Measurements from ENCODE around the gene PARD3.

DNA sequence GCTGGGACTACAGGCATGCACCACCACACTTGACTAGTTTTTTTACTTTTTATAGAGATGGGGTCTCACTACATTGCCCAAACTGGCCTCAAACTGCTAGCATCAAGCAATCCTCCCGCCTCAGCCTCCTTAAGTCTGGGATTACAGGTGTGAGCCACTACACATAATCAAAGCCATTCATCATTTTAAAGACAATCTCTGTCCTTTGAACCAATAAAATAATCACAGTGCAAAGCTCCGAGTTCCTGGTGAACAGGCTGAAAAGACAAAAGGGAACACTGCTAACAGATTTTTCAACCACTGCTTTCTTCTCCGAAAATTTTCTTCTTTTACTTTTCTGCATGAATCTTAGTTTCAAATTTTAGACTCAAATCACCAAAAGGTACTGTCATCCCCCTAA is 58.5 kb downstream of the PARD3 start:
- TF ChIP-seq POLR2A (IDR thresholded peaks at IDR 0.05) (no peak), CTCF (IDR thresholded peaks at IDR 0.05) (no peak)
